HepG2 (cell line): ENCODE results near the gene ENTPD2. TPM values are rescaled to one million over a fixed set of nuclear protein-coding genes. Genes with fewer than 3 reads are reported as not detected.
A peak's percentile ranks its signal among the peaks of the same experiment; 100 is the strongest.

Source experiments
- BRCA1 ChIP-seq: sonication (generic); formaldehyde crosslinking; IDR thresholded peaks from 2 replicates; pipeline ENCODE4 v1.4.0; 2020; ENCODE audit warnings: missing genetic modification reagents
- BRD4 ChIP-seq: sonication (generic); formaldehyde crosslinking; IDR thresholded peaks from 2 replicates; pipeline ENCODE4 v1.4.0; 2020; ENCODE audit warnings: missing genetic modification reagents
- CHD2 ChIP-seq: IDR thresholded peaks from 2 replicates; pipeline ENCODE4 v1.6.1; 2011; ENCODE audit warnings: low read depth, low read length, improper control_type of control experiment
- GATAD2A ChIP-seq: IDR thresholded peaks from 2 replicates; pipeline ENCODE4 v1.6.1; 2016
- HNRNPLL ChIP-seq: fragments of 200-400 bp; formaldehyde crosslinking; IDR thresholded peaks from 2 replicates; pipeline ENCODE4 v1.6.1; 2017; ENCODE audit warnings: mild to moderate bottlenecking, low read depth, low read length; ENCODE audit not compliant: poor library complexity, severe bottlenecking
- KDM6A ChIP-seq: IDR thresholded peaks from 2 replicates; pipeline ENCODE4 v1.6.1; 2016; ENCODE audit warnings: low read depth
- RXRB ChIP-seq: IDR thresholded peaks from 2 replicates; pipeline ENCODE4 v1.6.1; 2016; ENCODE audit warnings: borderline replicate concordance, missing genetic modification reagents, missing compliant biosample characterization
- SP1 ChIP-seq, 2 experiments: fragments of 450-650 bp in 1 of 2; sonication (generic) in 1 of 2; formaldehyde crosslinking in 1 of 2; IDR thresholded peaks; 2 replicates each; pipeline versions ENCODE4 v1.4.0 to v1.6.1; 2016 to 2020; ENCODE audit warnings: missing genetic modification reagents in 1 of 2
- TBP ChIP-seq: sonication (generic); formaldehyde crosslinking; IDR thresholded peaks from 2 replicates; pipeline ENCODE4 v1.5.0; 2020; ENCODE audit warnings: missing genetic modification reagents
- XRCC5 ChIP-seq: fragments of 200-400 bp; formaldehyde crosslinking; optimal IDR thresholded peaks from 2 replicates; pipeline ENCODE3; 2017; ENCODE audit warnings: mild to moderate bottlenecking, low read length
- ZFY ChIP-seq: sonication (generic); formaldehyde crosslinking; IDR thresholded peaks from 2 replicates; pipeline ENCODE4 v1.4.0; 2020; ENCODE audit warnings: missing genetic modification reagents
- ZNF251 ChIP-seq: sonication (generic); formaldehyde crosslinking; IDR thresholded peaks from 2 replicates; pipeline ENCODE4 v1.9.0; 2021; ENCODE audit warnings: mild to moderate bottlenecking, missing genetic modification reagents
- ZNF274 ChIP-seq: sonication (generic); formaldehyde crosslinking; IDR thresholded peaks from 2 replicates; pipeline ENCODE4 v1.5.1; 2020; ENCODE audit warnings: mild to moderate bottlenecking, missing genetic modification reagents
- ZNF292 ChIP-seq: sonication (generic); formaldehyde crosslinking; IDR thresholded peaks from 2 replicates; pipeline ENCODE4 v1.8.1; 2022; ENCODE audit warnings: mild to moderate bottlenecking, low read depth, missing genetic modification reagents, borderline replicate concordance
- ZNF780A ChIP-seq: sonication (generic); formaldehyde crosslinking; IDR thresholded peaks from 2 replicates; pipeline ENCODE4 v1.8.0; 2022; ENCODE audit warnings: mild to moderate bottlenecking, missing genetic modification reagents, moderate library complexity
- ZSCAN25 ChIP-seq: sonication (generic); formaldehyde crosslinking; IDR thresholded peaks from 2 replicates; pipeline ENCODE4 v1.8.0; 2022; ENCODE audit warnings: mild to moderate bottlenecking, missing genetic modification reagents
- ZSCAN31 ChIP-seq: sonication (generic); formaldehyde crosslinking; IDR thresholded peaks from 2 replicates; pipeline ENCODE4 v1.5.0; 2020; ENCODE audit warnings: low read depth, mild to moderate bottlenecking, missing genetic modification reagents
- polyA plus RNA-seq, 8 experiments: library from polyadenylated mRNA; depleted of rRNA in 3 of 8; stranded (reverse) in 7 of 8; unstranded in 1 of 8; fragments of >200 nt; fragmentation: Illumina TruSeq in 4 of 8; extraction: Trizol in 4 of 8; gene quantifications; 2 replicates each; pipeline versions ENCODE4 v1.2.1 to v1.2.3, GENCODE V29; 2011 to 2016; ENCODE audit warnings: low read depth in 4 of 8, missing spikeins in 1 of 8, mixed read lengths in 1 of 8; ENCODE audit not compliant: insufficient read depth in 1 of 8
- total RNA-seq, 5 experiments: library from RNA; depleted of rRNA; stranded (reverse); fragments of >200 nt; fragmentation: Illumina TruSeq; extraction: Trizol; gene quantifications; 2 replicates each; pipeline ENCODE4 v1.2.3, GENCODE V29; 2016; ENCODE audit warnings: low read depth in 1 of 5
- TF ChIP-seq, protein P1 (sequence below): sonication (generic); formaldehyde crosslinking; IDR thresholded peaks from 2 replicates; pipeline ENCODE4 v1.5.0; 2020; ENCODE audit warnings: mild to moderate bottlenecking, missing genetic modification reagents, borderline replicate concordance
- TF ChIP-seq, protein P2 (sequence below): sonication (generic); formaldehyde crosslinking; IDR thresholded peaks from 2 replicates; pipeline ENCODE4 v1.8.0; 2022; ENCODE audit warnings: mild to moderate bottlenecking, missing genetic modification reagents, borderline replicate concordance
- TF ChIP-seq, protein P3 (sequence below): sonication (generic); formaldehyde crosslinking; IDR thresholded peaks from 2 replicates; pipeline ENCODE4 v1.8.0; 2022; ENCODE audit warnings: missing genetic modification reagents, low read depth, mild to moderate bottlenecking, borderline replicate concordance
- TF ChIP-seq, protein P4 (sequence below): sonication (generic); IDR thresholded peaks from 2 replicates; pipeline ENCODE4 v1.6.1; 2016; ENCODE audit warnings: low read depth, borderline replicate concordance
- TF ChIP-seq, protein P5 (sequence below): IDR thresholded peaks from 2 replicates; pipeline ENCODE4 v1.6.1; 2016; ENCODE audit warnings: missing compliant biosample characterization, missing genetic modification reagents, borderline replicate concordance

ENTPD2 gene
- total and polyA plus RNA-seq, 2 of the 13 experiments (the other 11 are each of a cell fraction or from before 2014, with no cell fraction given): 0.95 to 3.2 TPM

DNA sequence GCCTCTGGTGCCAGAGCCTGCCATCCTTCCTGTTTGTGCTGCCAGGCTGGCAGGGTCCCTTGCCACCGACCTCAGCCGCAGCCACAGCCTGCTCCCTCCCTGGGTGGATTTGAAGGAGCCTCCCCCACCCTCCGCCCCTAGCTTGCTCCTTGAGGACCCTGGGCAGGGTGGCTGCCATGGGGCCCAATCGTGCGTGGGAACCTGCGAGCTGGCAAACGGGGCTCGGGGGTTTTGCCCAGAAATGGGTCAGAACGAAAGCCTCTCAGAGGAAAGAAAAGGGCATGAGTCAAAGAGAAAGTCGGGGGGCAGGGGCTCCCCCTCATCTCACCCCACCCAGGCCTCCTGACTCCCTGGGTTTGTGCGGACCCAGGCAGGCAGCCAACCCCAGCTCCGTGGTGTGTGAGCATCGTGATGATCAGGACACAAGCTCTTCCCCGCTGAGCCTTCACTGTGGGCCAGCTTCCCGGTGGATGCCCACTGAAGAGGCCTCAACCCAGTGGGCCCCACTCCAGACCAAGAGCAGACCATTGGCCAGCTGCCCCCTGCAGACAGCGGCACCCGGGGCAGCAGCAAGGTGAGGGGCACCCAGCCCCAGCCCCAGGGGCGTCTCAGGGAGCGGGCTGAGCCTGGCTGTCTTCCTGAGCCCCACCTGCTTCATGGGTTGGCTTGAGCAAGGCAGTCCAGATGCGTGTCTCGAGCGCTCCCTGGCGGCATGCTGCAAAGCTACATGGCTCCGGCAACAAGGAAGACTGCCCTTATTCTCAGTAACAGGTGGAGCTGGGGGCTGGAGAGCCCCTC lies 19.0 kb downstream of the ENTPD2 start (continued):
- TF ChIP-seq, protein P1, sequence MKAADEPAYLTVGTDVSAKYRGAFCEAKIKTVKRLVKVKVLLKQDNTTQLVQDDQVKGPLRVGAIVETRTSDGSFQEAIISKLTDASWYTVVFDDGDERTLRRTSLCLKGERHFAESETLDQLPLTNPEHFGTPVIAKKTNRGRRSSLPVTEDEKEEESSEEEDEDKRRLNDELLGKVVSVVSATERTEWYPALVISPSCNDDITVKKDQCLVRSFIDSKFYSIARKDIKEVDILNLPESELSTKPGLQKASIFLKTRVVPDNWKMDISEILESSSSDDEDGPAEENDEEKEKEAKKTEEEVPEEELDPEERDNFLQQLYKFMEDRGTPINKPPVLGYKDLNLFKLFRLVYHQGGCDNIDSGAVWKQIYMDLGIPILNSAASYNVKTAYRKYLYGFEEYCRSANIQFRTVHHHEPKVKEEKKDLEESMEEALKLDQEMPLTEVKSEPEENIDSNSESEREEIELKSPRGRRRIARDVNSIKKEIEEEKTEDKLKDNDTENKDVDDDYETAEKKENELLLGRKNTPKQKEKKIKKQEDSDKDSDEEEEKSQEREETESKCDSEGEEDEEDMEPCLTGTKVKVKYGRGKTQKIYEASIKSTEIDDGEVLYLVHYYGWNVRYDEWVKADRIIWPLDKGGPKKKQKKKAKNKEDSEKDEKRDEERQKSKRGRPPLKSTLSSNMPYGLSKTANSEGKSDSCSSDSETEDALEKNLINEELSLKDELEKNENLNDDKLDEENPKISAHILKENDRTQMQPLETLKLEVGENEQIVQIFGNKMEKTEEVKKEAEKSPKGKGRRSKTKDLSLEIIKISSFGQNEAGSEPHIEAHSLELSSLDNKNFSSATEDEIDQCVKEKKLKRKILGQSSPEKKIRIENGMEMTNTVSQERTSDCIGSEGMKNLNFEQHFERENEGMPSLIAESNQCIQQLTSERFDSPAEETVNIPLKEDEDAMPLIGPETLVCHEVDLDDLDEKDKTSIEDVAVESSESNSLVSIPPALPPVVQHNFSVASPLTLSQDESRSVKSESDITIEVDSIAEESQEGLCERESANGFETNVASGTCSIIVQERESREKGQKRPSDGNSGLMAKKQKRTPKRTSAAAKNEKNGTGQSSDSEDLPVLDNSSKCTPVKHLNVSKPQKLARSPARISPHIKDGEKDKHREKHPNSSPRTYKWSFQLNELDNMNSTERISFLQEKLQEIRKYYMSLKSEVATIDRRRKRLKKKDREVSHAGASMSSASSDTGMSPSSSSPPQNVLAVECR: no peak; the same call in 1 of the 2 replicates
- no peak for TF ChIP-seq BRCA1 (CRISPR knock-in tag)
- TF ChIP-seq BRD4 (CRISPR knock-in tag): no peak
- 0 out of 2 replicates have a peak, but pooled peaks have one; percentile 48 for TF ChIP-seq GATAD2A (CRISPR knock-in tag)
- TF ChIP-seq, protein P2, sequence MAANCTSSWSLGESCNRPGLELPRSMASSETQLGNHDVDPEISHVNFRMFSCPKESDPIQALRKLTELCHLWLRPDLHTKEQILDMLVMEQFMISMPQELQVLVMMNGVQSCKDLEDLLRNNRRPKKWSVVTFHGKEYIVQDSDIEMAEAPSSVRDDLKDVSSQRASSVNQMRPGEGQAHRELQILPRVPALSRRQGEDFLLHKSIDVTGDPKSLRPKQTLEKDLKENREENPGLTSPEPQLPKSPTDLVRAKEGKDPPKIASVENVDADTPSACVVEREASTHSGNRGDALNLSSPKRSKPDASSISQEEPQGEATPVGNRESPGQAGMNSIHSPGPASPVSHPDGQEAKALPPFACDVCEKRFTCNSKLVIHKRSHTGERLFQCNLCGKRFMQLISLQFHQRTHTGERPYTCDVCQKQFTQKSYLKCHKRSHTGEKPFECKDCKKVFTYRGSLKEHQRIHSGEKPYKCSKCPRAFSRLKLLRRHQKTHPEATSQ (CRISPR knock-in tag): no peak
- TF ChIP-seq KDM6A (CRISPR knock-in tag): no peak
- no peak for TF ChIP-seq ZNF251 (CRISPR knock-in tag)
- TF ChIP-seq, protein P3, sequence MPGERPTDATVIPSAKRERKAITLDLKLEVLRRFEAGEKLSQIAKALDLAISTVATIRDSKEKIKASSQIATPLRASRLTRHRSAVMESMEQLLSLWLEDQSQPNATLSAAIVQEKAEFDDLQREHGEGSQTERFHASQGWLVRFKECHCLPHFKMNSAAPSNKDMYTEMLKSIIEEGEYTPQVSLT (CRISPR knock-in tag): no peak
- TF ChIP-seq, protein P4, sequence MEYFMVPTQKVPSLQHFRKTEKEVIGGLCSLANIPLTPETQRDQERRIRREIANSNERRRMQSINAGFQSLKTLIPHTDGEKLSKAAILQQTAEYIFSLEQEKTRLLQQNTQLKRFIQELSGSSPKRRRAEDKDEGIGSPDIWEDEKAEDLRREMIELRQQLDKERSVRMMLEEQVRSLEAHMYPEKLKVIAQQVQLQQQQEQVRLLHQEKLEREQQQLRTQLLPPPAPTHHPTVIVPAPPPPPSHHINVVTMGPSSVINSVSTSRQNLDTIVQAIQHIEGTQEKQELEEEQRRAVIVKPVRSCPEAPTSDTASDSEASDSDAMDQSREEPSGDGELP: 0 out of 2 replicates have a peak, but pooled peaks have one; percentile 13
- no peak for TF ChIP-seq ZNF780A (CRISPR knock-in tag)
- peak; percentile 84 for TF ChIP-seq XRCC5
- TF ChIP-seq TBP: no peak
- no peak for TF ChIP-seq ZNF292 (CRISPR knock-in tag)
- TF ChIP-seq CHD2: no peak
- no peak for TF ChIP-seq ZSCAN25 (CRISPR knock-in tag)
- TF ChIP-seq, protein P5, sequence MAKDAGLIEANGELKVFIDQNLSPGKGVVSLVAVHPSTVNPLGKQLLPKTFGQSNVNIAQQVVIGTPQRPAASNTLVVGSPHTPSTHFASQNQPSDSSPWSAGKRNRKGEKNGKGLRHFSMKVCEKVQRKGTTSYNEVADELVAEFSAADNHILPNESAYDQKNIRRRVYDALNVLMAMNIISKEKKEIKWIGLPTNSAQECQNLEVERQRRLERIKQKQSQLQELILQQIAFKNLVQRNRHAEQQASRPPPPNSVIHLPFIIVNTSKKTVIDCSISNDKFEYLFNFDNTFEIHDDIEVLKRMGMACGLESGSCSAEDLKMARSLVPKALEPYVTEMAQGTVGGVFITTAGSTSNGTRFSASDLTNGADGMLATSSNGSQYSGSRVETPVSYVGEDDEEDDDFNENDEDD (CRISPR knock-in tag): no peak
- TF ChIP-seq SP1 (IDR thresholded peaks at IDR 0.05): no peak
- 0 out of 2 replicates have a peak, but pooled peaks have one; percentile 5 for TF ChIP-seq SP1 (CRISPR knock-in tag; IDR thresholded peaks at IDR 0.05)
- TF ChIP-seq HNRNPLL: peak; percentile 28
- no peak for TF ChIP-seq RXRB (CRISPR knock-in tag)
- TF ChIP-seq ZSCAN31 (CRISPR knock-in tag): peak; percentile 47; the same call in 1 of the 2 replicates
- TF ChIP-seq ZFY (CRISPR knock-in tag): no peak
- TF ChIP-seq ZNF274 (CRISPR knock-in tag): no peak
